ENCODE results near the gene SOAT1.
A peak's percentile ranks its signal among the peaks of the same experiment; 100 is the strongest.

Gene SOAT1

DNA sequence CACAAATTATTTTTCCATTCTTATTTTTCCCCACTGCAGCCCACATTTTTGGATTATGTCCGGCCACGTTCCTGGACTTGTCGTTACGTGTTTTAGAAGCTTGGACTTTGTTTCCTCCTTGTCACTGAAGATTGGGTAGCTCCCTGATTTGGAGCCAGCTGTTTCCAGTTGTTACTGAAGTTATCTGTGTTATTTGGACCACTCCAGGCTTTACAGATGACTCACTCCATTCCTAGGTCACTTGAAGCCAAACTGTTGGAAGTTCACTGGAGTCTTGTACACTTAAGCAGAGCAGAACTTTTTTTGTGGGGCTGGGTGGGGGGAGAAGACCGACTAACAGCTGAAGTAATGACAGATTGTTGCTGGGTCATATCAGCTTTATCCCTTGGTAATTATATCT is 59.9 kb downstream of the SOAT1 start:
- no peak for TF ChIP-seq TAF1 (IDR thresholded peaks at IDR 0.05; ENCODE audit: borderline replicate concordance, insufficient read depth, low read length)
- no peak for TF ChIP-seq POLR2AphosphoS5 (IDR thresholded peaks at IDR 0.05; ENCODE audit: low read depth, low read length)
- no peak for TF ChIP-seq FOXP2 (optimal IDR thresholded peaks at IDR 0.05; ENCODE audit: borderline replicate concordance, extremely low read depth, extremely low read length, insufficient read depth)
- TF ChIP-seq SIN3A (IDR thresholded peaks at IDR 0.05; ENCODE audit: borderline replicate concordance, insufficient read depth, low read length), result no peak
- TF ChIP-seq, protein P1, sequence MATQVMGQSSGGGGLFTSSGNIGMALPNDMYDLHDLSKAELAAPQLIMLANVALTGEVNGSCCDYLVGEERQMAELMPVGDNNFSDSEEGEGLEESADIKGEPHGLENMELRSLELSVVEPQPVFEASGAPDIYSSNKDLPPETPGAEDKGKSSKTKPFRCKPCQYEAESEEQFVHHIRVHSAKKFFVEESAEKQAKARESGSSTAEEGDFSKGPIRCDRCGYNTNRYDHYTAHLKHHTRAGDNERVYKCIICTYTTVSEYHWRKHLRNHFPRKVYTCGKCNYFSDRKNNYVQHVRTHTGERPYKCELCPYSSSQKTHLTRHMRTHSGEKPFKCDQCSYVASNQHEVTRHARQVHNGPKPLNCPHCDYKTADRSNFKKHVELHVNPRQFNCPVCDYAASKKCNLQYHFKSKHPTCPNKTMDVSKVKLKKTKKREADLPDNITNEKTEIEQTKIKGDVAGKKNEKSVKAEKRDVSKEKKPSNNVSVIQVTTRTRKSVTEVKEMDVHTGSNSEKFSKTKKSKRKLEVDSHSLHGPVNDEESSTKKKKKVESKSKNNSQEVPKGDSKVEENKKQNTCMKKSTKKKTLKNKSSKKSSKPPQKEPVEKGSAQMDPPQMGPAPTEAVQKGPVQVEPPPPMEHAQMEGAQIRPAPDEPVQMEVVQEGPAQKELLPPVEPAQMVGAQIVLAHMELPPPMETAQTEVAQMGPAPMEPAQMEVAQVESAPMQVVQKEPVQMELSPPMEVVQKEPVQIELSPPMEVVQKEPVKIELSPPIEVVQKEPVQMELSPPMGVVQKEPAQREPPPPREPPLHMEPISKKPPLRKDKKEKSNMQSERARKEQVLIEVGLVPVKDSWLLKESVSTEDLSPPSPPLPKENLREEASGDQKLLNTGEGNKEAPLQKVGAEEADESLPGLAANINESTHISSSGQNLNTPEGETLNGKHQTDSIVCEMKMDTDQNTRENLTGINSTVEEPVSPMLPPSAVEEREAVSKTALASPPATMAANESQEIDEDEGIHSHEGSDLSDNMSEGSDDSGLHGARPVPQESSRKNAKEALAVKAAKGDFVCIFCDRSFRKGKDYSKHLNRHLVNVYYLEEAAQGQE (IDR thresholded peaks at IDR 0.05; ENCODE audit: insufficient read depth in 1 of 2, low read depth in 2 of 2, low read length in 2 of 2), result no peak

DNA sequence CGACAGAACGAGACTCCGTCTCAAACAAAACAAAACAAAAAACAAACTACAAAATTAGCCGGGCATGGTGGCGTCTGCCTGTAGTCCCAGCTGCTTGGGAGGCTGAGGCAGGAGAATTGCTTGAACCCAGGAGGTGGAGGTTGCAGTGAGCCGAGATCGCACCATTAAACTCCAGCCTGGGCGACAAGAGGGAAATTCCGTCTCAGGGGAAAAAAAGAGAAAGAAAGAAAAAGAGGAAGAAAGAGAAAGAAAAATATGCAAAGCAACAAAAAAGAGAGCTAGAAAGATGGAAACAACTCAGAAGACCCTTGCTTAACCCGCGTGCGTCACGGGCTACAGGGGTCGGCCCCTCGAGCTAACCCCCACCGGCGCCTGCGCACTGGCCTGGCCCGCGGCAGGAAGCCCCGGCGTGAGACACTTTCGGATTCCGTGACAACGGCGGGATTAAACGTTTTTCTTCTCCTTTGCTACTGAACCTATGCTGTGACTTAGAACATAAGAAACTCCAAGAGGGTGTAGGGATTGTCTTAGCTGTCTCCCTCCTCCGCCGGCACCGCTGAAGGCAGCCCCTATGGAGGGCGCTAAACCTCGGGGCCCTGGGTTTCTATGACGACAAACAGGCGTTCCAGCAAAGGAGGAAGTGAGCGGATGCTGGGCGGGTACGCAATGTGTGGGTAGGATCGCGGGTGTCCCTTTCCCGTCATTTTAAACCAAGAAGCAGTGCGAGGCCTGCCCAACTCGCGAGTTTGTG is 71.9 kb downstream of the SOAT1 start, which contains the start of gene AXDND1:
Gene AXDND1, plus strand, starts transcription at position 630 of the 751 bp plus-strand sequence. CDS start 539 bp downstream, outside the sequence.
- TF ChIP-seq, protein P1 (IDR thresholded peaks at IDR 0.05; ENCODE audit: insufficient read depth in 1 of 2, low read depth in 2 of 2, low read length in 2 of 2), result no peak
- TF ChIP-seq SIN3A (IDR thresholded peaks at IDR 0.05; ENCODE audit: borderline replicate concordance, insufficient read depth, low read length), result peak; percentile 99
- peak; percentile 80 for TF ChIP-seq POLR2AphosphoS5 (IDR thresholded peaks at IDR 0.05; ENCODE audit: low read depth, low read length)
- peak; percentile 74; the same call in 1 of the 2 replicates for TF ChIP-seq TAF1 (IDR thresholded peaks at IDR 0.05; ENCODE audit: borderline replicate concordance, insufficient read depth, low read length)
- TF ChIP-seq FOXP2 (optimal IDR thresholded peaks at IDR 0.05; ENCODE audit: borderline replicate concordance, extremely low read depth, extremely low read length, insufficient read depth), result no peak

DNA sequence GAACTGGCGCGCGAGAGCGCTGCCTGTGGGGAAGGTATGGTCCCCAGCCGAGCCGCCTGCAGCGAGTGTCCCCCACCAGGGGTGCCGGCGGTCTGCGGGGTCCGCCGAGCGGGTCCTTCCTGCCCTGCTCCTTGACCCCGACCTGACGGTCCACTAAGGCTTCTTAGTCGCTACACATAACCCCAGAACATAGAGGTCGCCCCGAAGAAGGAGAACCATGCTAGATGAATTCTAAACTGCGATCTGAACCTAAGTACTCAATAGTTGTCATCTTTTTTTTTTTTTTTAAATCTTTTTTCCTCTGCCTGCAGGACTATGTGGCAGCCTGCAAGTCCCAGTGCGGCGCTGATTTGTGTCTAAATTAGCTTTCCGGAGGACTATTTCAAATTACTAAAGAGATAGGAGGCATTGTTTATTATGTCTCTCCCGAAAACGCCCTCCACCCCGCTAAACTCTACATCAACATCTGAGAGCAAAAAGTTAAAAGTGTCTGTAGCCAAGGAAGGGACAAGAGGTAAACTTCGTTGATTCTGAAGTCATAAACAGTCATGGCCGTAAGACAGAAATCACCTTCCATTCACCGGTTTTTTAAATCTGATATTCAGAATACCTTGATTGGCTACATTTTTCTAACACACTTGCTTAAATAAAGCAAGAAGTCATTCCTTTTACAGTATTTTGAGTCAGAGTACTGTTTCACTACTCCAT is 72.7 kb downstream of the SOAT1 start:
- TF ChIP-seq SIN3A (IDR thresholded peaks at IDR 0.05; ENCODE audit: borderline replicate concordance, insufficient read depth, low read length), result no peak

DNA sequence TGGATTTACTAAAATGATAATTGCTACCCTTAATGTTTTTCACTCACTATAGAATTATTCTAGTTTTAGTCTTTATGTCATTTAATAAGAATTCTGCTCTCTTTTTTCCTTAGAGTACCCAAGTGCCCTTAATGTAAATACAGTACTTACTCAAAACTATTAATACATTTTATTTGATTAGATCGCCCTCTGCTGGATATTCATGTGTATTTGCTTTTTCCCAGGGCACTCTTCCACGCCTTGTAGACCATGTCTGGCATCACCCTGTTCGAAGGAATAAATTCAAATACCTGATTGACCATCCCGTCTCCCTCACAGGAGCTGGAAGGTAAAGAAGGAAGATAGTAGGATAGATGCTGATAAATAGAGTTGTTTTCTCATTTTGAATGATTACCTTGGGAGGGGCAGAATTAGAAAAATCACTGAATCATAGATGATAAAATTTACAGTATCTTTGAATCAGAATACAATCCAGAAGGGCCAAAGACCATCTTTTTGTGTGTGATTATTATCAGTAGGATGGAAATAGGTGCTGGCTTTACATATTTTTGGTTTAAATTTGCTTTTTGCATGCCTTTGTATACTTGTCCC is 76.2 kb downstream of the SOAT1 start:
- no peak for TF ChIP-seq FOXP2 (optimal IDR thresholded peaks at IDR 0.05; ENCODE audit: borderline replicate concordance, extremely low read depth, extremely low read length, insufficient read depth)
- TF ChIP-seq POLR2AphosphoS5 (IDR thresholded peaks at IDR 0.05; ENCODE audit: low read depth, low read length), result no peak
- TF ChIP-seq, protein P1 (IDR thresholded peaks at IDR 0.05; ENCODE audit: insufficient read depth in 1 of 2, low read depth in 2 of 2, low read length in 2 of 2), result no peak
- no peak for TF ChIP-seq TAF1 (IDR thresholded peaks at IDR 0.05; ENCODE audit: borderline replicate concordance, insufficient read depth, low read length)
- no peak for TF ChIP-seq SIN3A (IDR thresholded peaks at IDR 0.05; ENCODE audit: borderline replicate concordance, insufficient read depth, low read length)

DNA sequence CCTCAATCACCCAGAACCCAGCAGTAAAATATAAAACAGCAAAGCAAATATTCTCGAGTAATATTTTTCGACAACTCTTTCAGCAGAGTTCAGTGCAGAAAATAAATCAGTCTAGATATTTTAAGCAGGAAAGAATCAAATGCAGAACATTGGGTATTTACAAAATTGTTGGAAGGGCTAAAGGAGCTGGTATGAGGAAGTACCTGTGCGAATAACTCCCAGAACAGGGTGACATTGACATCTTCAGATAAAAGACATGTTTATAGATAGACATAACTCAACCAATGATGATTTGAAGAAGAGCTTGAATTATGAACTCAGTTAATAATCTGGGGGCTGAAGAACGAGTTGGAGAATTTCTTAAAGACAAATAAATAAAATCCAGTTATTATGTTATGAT is 78.6 kb downstream of the SOAT1 start:
- TF ChIP-seq SIN3A (IDR thresholded peaks at IDR 0.05; ENCODE audit: borderline replicate concordance, insufficient read depth, low read length), result no peak

DNA sequence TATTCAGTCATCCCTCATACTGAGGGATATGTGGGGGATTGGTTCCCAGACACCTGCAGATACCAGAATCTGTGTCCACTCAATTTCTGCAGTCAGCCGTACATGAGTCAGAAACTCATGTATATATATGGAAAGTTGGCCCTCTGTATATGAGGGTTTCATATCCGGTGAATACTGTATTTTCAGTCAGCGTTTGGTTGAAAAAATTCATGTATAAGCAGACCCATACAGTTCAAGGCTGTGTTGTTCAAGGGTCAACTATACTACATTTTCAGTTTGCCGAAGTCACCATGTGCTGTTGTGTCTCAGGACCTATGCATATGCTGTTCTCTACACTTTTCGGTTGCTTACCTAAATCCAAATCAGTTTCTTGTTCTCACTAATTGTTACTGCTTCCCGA is 82.6 kb downstream of the SOAT1 start:
- TF ChIP-seq FOXP2 (optimal IDR thresholded peaks at IDR 0.05; ENCODE audit: borderline replicate concordance, extremely low read depth, extremely low read length, insufficient read depth) (no peak), SIN3A (IDR thresholded peaks at IDR 0.05; ENCODE audit: borderline replicate concordance, insufficient read depth, low read length) (no peak), POLR2AphosphoS5 (IDR thresholded peaks at IDR 0.05; ENCODE audit: low read depth, low read length) (no peak), TAF1 (IDR thresholded peaks at IDR 0.05; ENCODE audit: borderline replicate concordance, insufficient read depth, low read length) (no peak)
- TF ChIP-seq, protein P1 (IDR thresholded peaks at IDR 0.05; ENCODE audit: insufficient read depth in 1 of 2, low read depth in 2 of 2, low read length in 2 of 2), result no peak
